GM18498 (cell line): Measurements from ENCODE around the gene CYP11A1.

Source experiments
- ATAC-seq: cut with Tn5 transposase; IDR thresholded peaks from one replicate; pipeline ENCODE4 v1.9.1; 2021; ENCODE audit warnings: mild to moderate bottlenecking, moderate library complexity; ENCODE audit not compliant: unreplicated experiment

The CYP11A1 gene

DNA sequence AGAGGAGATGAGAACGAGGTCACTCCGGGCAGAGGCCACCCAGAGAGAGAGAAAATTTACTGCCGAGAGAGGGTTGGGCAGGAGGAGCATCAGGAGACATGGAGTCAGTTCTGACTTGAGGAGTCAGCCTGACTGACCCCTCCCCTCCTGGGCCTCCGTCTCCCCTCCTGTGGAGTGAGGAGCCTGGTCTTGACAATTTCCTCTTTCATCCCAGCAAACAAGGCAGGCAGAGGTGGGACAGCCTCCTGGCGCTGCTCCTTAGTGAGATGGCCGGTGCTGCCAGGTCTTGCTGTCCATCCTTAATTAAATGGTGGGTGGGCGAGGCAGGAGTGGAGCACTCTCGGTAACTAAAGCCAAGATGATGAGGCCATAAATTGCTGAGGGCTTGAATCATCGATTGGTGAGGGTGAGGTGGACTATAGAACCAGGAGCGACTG, 60.6 kb downstream of the CYP11A1 start:
- no peak for ATAC-seq

DNA sequence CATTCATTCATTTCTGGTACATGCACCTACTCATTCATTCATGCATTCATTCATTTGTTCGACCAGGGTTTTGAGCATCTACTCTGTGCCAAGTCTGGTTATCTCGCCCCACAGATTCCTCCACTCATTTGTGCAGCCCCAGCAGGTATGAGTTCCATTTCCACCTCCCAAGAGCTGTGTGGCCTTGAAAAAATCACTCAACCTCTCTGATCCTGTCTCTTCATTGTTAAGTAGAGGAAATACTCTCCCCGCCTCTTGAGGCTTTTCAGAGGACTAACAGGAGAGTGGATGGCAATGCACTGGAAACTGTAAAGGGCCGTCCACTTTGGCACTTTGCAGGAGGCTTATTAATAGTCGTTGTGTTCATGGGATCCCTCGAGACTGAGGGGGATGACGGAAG, 61.8 kb downstream of the CYP11A1 start:
- ATAC-seq: no peak

- no peak for ATAC-seq
Observed at GRCh38 chr15:74304431-74304830, 63.0 kb downstream of the CYP11A1 start.

DNA sequence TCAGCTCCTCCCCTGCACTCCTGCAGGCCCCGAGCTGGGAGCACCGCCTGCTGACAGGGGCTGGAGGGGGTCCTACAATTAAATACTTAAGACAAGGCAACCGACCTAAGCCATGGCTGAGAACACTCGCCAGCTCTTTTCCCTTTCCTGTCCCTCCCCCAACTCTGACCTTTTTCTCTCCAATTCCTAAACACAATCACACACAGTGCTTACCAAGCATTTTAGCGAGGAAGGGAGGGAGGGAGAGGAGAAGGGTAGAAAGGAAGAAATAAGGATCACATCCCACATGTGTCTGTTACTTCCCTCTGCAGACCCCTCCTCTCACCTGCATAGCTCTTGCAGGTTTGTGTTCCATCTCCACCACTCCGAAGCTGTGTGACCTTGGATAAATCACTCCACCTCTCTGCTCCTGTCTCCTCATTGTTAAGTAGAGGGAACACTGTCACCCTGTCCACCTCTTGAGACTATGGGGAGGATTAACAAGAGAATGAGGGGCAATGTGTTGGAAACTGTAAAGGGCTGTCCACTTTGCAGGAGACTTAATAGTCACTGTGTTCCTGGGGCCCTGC, 63.6 kb downstream of the CYP11A1 start:
- ATAC-seq: no peak

GRCh38 chr15:74302821-74303359, 64.6 kb downstream of the CYP11A1 start:
- no peak for ATAC-seq

DNA sequence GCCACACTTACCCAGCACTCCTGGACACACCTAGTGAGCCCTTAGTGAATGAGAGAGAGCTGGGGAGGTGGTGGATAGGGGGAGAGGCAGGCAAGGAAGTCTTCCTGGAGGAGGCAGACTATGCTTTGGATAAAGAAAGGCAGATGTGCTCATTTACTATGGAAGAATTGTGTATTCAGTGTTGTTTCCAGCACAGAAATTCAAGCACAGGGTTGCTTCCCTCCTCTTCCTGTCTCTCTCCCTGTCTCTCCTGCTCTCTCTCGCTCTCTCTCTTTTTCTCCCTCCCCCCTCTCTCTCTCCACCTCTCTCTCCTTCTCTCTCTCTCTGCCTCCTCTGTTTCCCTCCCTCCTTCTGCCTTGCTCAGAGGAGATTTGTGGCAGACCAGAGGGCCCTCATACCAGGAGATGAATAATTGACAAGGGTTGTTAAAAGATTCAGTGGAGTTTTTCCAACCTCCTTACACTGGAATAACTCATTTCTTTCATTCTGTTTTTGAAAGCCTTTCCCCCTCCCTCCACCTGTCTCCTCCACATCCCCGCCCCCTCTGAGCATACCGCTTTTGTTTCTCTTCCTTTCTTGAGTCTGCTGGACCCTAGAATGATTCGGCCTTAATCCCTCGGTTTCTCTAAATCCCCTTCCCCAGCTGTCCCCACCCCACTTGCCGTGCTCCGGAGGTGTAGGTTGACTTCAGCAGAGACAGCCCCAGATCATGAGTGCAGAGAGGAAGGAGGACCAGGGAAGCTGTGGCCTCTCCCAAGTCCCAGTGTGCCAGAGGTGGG, 65.7 kb downstream of the CYP11A1 start:
- no peak for ATAC-seq

DNA sequence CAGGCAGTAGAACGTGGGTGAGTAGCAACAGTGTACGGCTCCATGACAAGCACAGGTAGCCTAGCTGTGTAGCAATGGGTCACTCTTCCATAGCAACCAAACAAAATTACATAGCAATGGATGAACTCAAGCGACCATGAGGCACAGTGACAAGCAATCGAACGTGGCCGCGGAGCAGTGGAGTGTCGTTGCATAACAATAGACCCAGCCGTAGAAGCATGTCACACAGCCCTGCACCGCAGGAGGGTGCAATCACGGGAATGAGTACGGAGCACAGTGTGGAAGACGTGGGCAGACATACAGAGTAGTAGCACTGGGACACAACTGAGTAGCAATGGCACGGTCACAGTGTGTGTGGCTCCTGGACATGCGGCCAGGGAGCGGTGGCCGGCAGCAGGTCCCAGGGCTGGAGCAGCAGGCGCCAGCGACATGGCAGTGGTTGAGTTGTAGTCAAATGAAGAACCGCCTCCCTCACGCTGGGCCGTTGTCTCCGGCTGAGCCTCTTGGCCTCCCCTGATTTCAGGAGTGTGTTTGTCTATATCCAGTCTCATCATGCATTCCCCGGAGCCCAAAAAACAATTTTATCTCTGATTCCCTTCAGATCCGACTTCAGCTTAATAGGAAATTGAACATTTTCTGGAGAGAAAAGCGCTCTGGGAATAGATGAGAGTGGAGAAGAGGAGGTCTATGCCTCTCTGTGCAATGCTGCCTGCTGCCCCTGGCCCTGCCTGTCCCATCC, 67.2 kb downstream of the CYP11A1 start:
- no peak for ATAC-seq

DNA sequence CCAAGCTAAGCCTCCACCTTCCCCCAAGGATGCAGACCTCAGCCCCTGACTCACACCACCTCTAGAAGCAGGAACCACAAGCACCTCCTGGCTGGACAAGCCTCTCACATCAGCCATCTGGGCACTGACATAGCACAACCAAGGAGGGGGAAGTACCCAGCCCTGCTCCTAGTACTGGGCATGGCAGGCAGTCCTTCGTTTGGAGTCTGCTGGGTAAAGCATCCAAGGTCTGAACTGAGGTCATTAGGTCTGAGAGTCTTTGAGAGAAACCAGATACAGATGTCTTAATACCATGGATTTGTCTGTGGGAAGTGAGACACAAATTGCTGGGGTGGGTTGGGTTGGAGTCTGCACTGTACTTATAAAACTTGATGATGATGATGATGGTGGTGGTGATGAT, 69.6 kb downstream of the CYP11A1 start:
- ATAC-seq: no peak

DNA sequence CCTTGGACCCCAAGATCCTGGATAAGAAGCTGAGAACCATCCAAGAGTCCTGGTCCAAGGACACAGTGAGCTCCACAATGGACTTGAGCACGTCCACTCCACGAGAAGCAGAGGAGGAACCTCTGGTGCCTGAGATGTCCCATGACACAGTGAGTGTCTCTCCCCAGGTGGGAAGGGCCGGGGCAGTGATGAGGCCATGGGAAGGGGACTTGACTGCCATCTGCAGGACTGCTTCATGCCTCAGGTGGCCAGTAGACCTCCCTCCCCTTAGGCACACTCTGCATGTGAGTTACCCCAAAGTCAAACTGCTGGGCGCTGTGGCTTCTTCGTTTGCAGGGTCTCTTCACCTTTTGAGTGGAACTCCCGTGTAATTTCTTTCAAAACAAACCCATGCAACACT, 71.6 kb downstream of the CYP11A1 start:
- ATAC-seq: no peak

- no peak for ATAC-seq
Observed at GRCh38 chr15:74294010-74294409, 73.4 kb downstream of the CYP11A1 start.

- ATAC-seq: no peak
Observed at GRCh38 chr15:74293021-74293810, 74.2 kb downstream of the CYP11A1 start.

- ATAC-seq: no peak
Observed at GRCh38 chr15:74291101-74292071, 76.1 kb downstream of the CYP11A1 start.

GRCh38 chr15:74290645-74291044, 76.8 kb downstream of the CYP11A1 start:
- ATAC-seq: no peak

DNA sequence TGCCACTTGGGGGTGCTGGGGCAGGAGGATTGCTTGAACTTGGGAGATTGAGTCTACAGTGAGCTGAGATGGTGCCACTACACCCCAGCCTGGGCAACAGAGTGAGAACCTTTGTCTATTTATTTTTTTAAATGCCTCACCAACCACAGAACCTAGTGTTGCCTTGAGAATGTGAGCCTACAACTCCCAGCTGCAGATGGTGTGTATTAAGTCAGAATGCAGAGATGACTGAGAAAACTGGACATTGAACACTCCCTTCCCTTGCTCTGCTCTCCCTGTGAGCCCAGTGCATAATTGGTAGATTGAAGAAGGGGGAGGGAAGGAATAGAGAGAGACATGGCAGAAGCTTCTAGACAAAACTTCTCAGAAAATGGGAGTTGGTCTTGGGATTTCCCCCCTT, 77.8 kb downstream of the CYP11A1 start:
- ATAC-seq: no peak
